Measurements from ENCODE around the gene MSMB.
"Not testable (repeated sequence)": the region's sequence is repeated elsewhere in the genome, so short reads cannot be mapped to it uniquely, and the experiment has no call there.

MSMB gene

GRCh38 chr10:46046261-46046660 is at the start of gene MSMB:
MSMB (minus strand) TSS chr10:46046269; CDS start chr10:46046237, 32 bp downstream.
- DNase-seq (ENCODE audit: low read depth in 2 of 2): no peak

GRCh38 chr10:46094931-46095750 is 49.1 kb upstream of the MSMB start:
- no peak for DNase-seq (ENCODE audit: low read depth in 2 of 2)

DNA sequence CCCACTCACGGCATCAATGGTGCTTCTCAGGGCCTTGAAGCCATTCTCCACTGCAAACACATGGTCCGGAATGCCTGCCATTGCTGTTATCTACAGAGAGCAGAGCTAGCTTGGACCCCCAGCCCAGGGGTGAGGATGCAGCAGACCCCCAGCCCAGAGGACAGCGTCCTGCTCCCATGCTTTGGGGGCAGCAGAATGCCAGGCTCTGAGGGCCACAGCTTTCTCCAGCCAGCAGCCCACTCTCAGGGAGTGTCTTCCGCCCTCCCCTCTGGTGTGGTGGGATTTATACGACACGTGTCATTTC is 48.1 kb upstream of the MSMB start:
- DNase-seq (ENCODE audit: low read depth in 2 of 2): no peak

DNA sequence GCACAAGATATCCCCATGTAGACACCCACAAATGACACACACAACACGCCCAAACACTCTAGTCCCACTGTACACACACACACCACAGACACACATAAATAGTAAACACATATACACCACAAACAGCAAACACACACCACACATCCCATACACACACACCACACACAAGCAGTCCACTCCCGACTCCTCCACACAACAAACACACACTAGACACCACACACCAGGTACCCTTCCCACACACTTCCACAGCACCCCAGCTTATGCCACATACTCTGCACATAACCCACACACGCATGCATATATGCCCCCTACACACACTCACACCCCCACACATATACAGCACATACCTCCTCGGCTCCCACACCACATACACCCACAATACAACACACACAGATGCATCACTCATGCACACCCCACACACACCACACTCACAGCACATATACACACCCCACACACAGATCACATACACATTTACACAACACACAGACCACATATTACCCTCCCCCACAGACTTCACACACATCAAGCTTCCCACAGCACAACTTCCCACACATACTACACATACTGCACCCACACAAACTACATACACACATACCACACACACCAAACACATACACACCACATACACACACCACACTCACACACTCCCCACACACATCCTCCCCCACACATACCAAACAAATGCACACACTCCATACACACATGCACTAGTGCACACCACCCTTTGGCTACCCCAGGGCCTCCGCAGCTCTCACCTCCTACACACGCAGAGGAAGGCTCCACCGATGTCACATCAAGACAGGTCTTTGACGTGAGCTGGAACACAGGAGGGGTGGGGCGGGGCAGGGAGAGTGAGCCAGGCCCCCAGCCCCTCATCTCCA is 47.5 kb upstream of the MSMB start:
- DNase-seq (ENCODE audit: low read depth in 2 of 2): not testable (repeated sequence)

DNA sequence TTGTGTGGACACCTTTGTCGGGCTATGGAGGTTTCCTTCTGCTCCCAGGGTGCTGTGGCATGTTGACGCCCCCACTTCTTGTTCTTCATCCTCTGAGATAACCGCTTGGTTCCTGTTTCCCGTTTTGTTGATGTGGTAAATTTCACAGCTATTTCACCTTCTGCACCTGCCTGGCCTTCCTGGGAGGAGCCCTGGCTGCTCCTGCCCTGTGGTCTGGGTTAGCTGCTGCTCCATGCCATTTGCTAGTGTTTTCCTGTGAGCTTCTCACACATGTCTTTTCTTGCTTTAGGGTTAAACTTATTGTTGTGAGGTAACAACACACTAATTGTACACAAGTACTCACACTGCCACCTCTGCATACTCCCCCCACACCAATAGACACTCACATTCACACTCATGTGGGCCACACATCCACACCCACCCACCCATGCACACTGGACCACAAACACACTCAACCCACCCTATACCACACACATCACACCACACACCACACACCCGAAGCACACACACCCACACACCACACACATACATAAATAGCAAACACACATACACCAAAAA is 46.5 kb upstream of the MSMB start:
- no peak for DNase-seq (ENCODE audit: low read depth in 2 of 2)

DNA sequence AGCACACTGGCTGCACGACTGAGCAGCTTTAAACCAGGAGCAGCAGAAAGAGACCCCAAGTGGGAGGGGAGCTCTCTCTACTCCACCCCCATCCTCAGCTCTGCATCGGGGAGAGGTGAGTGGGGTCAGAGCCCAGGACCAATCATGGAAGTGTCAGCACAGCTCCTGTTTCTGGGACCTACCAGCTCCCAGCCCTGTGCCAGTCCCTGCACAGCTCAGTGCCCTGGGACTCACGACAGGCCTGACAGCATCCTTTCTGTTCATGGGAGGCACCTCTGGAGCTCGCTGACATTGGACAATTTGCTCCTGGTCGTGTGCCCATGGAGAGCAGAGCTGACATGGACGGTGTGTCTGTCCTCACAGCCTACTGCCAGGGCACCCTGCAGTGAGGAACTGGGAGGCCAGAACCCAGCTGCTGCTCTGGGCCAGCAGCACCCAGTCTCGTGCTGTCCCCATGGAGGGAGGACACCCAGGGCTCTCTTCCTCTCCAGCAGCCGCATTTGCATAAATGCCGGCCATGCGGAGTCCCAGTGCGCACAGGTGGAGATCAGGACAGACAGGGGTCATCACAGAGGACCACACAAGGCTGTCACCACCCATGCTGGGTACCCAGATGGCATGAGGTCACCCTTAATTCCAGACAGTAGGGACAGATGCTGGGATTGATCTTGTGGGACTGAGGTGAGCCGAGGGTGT is 45.9 kb upstream of the MSMB start:
- no peak for DNase-seq (ENCODE audit: low read depth in 2 of 2)

DNA sequence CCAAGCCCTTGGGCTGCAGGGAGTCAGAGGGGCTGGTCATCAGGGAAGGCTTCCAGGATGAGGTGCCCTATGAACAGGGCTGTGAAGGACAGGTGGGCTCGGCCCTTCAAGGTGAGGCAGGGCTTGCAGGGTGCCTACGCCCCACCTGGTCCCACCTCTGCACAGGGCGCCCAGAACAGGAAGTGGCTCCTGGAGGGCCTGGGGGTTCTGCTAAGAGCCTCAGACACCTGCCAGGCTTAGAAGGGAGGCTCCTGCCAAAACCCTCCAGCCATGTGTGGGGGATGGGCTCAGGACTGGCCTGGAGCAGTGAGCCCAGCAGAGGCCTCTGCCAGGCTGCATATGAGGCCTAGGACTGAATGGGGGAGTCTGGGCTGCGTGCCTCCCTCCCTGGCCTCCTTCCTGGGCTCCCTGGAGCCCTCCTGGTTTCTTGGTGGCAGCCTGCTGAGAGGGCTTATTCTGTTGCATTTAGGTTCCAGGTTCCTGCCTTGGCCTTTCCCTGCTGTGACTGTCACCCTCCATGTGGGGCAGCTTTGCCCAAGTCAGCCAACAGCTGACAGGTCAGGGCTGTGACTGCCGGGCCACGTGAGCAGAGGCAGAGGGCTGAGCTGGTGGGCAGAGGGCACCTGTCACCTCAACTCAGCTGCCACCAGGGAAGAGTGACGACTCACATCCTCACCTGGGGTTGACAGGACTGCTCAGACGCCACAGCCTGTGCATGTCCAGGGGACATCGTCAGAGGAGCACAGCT is 45.2 kb upstream of the MSMB start:
- DNase-seq (ENCODE audit: low read depth in 2 of 2): no peak

- no peak for DNase-seq (ENCODE audit: low read depth in 2 of 2)
Measured at GRCh38 chr10:46090258-46090812, 44.3 kb upstream of the MSMB start.

DNA sequence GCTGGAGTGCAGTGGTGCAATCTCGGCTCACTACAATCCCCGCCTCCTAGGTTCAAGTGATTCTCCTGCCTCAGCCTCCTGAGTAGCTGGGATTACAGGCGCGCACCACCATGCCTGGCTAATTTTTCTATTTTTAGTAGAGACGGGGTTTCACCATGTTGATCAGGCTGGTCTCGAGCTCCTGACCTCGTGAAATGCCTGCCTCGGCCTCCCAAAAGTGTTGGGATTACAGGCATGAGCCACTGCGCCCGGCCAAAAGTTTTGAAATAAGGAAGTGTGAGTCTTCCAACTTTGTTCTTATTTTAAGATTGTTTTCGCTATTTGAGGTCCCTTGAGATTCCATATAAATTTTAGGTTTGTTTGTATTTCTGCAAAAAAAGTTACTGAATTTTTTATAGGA is 41.3 kb upstream of the MSMB start:
- not testable (repeated sequence) for DNase-seq (ENCODE audit: low read depth in 2 of 2)

- no peak for DNase-seq (ENCODE audit: low read depth in 2 of 2)
Measured at GRCh38 chr10:46084321-46085165, 38.5 kb upstream of the MSMB start.

- DNase-seq (ENCODE audit: low read depth in 2 of 2): no peak
Measured at GRCh38 chr10:46080886-46081285, 34.8 kb upstream of the MSMB start.

DNA sequence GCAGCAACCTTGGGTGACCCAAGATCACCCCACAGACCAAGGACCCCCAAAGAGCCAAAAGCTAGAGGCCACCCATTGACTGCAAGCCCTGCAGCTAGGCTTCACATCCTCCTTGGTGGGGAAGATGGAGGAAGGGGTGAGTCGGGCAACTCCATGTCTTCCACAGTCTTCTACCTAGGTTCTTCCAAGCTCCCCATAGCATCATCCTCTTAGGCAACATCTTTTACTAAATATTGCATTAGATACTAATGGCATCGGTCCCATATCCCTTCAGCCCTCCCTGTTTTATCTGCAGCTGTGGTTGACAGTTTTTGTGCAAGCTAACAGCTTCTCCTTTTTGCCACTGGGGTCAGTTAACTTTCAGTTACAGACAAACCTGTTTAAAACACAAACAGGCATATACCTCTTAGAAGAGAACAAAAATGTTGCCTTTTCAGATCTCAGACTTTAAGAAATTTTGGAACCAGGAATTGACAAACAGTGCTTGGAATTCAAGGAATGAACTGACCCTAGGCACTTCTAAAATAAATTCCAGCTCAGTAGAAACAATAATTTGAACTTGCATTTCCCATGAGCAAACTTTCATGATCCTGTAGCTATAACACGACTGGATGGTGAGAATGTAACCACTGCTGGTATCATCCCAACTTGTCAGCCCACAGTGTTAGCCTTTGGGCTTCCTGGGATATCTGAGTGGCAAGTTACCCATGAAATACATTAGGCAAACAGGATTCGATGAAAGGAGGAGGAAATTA is 33.9 kb upstream of the MSMB start:
- DNase-seq (ENCODE audit: low read depth in 2 of 2): no peak

GRCh38 chr10:46077731-46078413 is 31.8 kb upstream of the MSMB start:
- no peak for DNase-seq (ENCODE audit: low read depth in 2 of 2)

- DNase-seq (ENCODE audit: low read depth in 2 of 2): no peak
Measured at GRCh38 chr10:46077141-46077554, 31.1 kb upstream of the MSMB start.

DNA sequence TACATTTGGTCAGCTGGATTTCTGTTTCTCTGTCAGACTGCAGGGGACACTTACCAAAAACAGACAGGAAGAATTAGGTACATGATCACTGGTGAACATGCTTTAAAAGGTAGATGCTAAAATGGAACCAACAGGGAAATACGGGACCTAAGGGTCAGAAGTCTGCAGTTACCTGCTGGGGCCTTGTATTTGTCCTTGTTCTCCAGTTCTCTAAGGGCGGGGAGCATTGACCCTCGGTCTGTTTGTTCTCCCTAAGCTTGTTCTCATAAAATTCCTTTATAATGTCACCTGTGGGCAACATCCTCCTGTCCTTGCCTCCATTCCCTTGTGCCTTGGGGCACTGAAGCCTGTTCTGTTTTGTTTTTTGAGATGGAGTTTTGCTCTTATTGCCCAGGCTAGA is 29.8 kb upstream of the MSMB start:
- no peak for DNase-seq (ENCODE audit: low read depth in 2 of 2)

GRCh38 chr10:46074196-46074946 is 28.3 kb upstream of the MSMB start:
- no peak for DNase-seq (ENCODE audit: low read depth in 2 of 2)

DNA sequence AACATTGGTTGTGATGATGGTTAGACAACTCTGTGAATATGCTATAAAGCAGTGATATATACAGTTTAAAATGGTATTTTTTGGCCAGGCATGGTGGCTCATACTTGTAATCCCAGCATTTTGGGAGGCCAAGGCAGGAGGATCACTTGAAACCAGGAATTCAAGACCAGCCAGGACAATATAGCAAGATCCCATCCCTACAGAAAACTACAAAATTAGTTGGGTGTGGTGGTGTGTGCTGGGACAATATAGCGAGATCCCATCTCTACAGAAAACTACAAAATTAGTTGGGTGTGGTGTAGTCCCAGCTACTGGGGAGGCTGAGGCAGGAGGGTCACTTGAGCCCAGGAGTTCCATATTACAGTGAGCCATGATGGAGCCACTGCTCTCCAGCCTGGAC is 27.5 kb upstream of the MSMB start:
- DNase-seq (ENCODE audit: low read depth in 2 of 2): no peak

DNA sequence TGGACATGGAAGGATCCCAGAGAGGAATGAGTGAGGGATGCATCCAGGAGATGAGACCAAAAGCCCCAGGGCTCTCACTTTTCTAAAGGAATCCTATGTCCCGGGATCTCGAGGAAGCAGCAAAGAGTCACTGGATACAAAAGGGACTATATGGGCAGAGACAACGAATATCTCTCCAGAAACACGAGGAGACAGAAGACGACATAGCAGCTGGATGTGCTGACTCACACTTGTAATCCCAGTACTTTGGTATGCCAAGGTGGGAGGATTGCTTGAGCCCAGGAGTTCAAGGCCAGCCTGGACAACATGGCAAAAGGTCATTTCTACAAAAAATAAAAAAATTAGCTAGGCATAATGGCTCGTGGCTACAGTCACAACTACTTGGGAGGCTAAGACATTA is 24.7 kb upstream of the MSMB start:
- no peak for DNase-seq (ENCODE audit: low read depth in 2 of 2)

All from stimulated activated CD8-positive, alpha-beta memory T cell treated with anti-CD3 and anti-CD28 coated beads, Interleukin-15, amount 100 ng/mL, for 48 hours (primary cell).